ENCODE data around the gene LDLRAP1.

LDLRAP1 gene

DNA sequence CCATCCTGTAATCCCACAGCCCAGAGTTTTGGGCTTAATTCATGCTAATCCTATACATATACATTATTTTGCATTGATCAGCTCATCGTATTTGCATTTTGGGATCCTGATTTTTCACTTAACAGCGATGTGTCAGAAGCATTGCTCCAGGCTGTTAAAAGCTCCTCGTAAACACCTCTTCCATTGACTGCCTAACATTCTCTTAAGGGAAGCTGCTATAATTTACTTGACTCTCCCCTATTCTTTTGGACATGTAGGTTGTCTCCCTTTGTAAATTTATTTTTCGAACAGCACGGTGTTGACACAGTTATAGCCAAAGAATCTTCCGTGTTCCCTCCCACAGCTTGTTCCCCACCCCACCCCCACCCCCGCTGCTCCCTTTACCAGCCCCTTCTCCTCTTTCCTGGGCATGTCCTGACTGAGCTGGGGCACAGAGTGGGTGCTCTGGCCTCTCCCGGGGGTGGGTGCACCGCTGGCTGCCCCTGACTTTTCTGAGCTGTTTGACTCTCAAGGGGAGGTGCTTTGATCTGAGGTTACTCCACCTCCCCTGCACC lies 22.8 kb downstream of the LDLRAP1 start:
- peak overlapping the region in 3 of 11 experiments; percentile 31 to 41 (median 40); a peak in 2 of 22 replicates for H3K9ac ChIP-seq
- no peak overlapping the region for H3K4me3 ChIP-seq
- peaks cover 0 to 19% (median 3%) of the 10 kb centered on the region in 11 experiments; a peak in 3 of 22 replicates for H3K36me3 ChIP-seq
- TF ChIP-seq Cebpa-rat (IDR thresholded peaks at IDR 0.05): no peak
- 0 out of 22 replicates have a peak overlapping the region, but pooled peaks of 1 of the 11 experiments have one; percentile 34 for H3K27ac ChIP-seq
- peak overlapping the region in 8 of 11 experiments; percentile 41 to 85 (median 80); a peak in 15 of 22 replicates for H3K4me2 ChIP-seq
- H4K20me1 ChIP-seq: peaks cover 0 to 16% (median 0%) of the 10 kb centered on the region in 11 experiments; a peak in 4 of 22 replicates
- H3K4me1 ChIP-seq: peaks cover 37 to 90% (median 80%) of the 10 kb centered on the region in 10 experiments
- no peaks in the 10 kb centered on the region for H3K27me3 ChIP-seq
- H3K9me3 ChIP-seq (replicated peaks in 1 of 11): no peaks in the 10 kb centered on the region

DNA sequence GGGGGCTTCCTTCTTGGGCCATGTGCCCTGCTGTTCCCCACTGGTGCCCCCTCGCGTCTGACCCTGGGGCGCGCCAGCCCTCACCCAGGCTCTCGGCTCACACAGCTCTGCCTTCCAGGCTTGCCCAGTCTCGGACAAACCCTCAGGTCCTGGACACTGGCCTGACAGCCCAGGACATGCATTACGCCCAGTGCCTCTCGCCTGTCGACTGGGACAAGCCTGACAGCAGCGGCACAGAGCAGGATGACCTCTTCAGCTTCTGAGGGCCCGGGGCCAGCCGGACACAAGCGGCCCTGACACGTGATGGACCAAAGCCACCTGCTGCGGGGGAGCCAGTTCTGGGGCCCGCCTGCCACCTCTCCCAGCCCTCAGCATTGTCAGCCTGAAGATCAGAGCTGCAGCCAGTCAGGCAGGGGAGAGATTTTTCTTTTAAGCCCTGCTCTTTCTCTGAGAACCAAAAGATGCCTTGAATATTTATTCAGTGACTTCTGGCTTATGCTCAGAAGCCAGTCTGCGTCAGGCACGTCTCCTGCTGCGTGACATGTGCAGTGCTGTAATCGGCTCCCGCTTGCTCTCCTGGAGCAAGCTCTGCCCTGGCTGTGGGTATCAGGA lies 23.4 kb downstream of the LDLRAP1 start:
- Histone ChIP-seq H3K4me3 (no peak overlapping the region), H3K4me2 (peak overlapping the region in 9 of 11 experiments; percentile 20 to 69 (median 50); a peak in 16 of 22 replicates), H3K27ac (0 out of 22 replicates have a peak overlapping the region, but pooled peaks of 1 of the 11 experiments have one; percentile 10), H3K36me3 (peaks cover 0 to 19% (median 3%) of the 10 kb centered on the region in 11 experiments; a peak in 3 of 22 replicates), H3K4me1 (peaks cover 31 to 84% (median 74%) of the 10 kb centered on the region in 10 experiments), H3K27me3 (no peaks in the 10 kb centered on the region), H3K9me3 (replicated peaks in 1 of 11) (no peaks in the 10 kb centered on the region), H3K9ac (peak overlapping the region in 6 of 11 experiments; percentile 2 to 47 (median 36); a peak in 5 of 22 replicates), H4K20me1 (peaks cover 0 to 22% (median 0%) of the 10 kb centered on the region in 11 experiments; a peak in 4 of 22 replicates)
- no peak for TF ChIP-seq Cebpa-rat (IDR thresholded peaks at IDR 0.05)

- no peaks in the 10 kb centered on the region for H3K27me3 ChIP-seq
- peak overlapping the region in 7 of 11 experiments; percentile 2 to 47 (median 31); a peak in 4 of 22 replicates for H3K9ac ChIP-seq
- no peak overlapping the region for H3K4me3 ChIP-seq
- peak overlapping the region in 9 of 11 experiments; percentile 20 to 69 (median 50); a peak in 16 of 22 replicates for H3K4me2 ChIP-seq
- H3K4me1 ChIP-seq: peaks cover 23 to 75% (median 66%) of the 10 kb centered on the region in 10 experiments
- TF ChIP-seq Cebpa-rat (IDR thresholded peaks at IDR 0.05): no peak
- H4K20me1 ChIP-seq: peaks cover 0 to 26% (median 0%) of the 10 kb centered on the region in 11 experiments; a peak in 4 of 22 replicates
- H3K27ac ChIP-seq: peak overlapping the region in 2 of 11 experiments; percentile 10 to 11; a peak in 1 of 22 replicates
- no peaks in the 10 kb centered on the region for H3K9me3 ChIP-seq (replicated peaks in 1 of 11)
- peaks cover 0 to 17% (median 3%) of the 10 kb centered on the region in 11 experiments; a peak in 3 of 22 replicates for H3K36me3 ChIP-seq
Observed at GRCh38 chr1:25567710-25568089, 24.3 kb downstream of the LDLRAP1 start.

- peaks cover 22 to 70% (median 61%) of the 10 kb centered on the region in 10 experiments for H3K4me1 ChIP-seq
- H4K20me1 ChIP-seq: peaks cover 0 to 26% (median 0%) of the 10 kb centered on the region in 11 experiments; a peak in 4 of 22 replicates
- H3K4me3 ChIP-seq: no peak overlapping the region
- H3K9me3 ChIP-seq (replicated peaks in 1 of 11): no peaks in the 10 kb centered on the region
- H3K9ac ChIP-seq: peak overlapping the region in 3 of 11 experiments; percentile 3 to 31 (median 10); a peak in 3 of 22 replicates
- TF ChIP-seq Cebpa-rat (IDR thresholded peaks at IDR 0.05): no peak
- H3K27me3 ChIP-seq: no peaks in the 10 kb centered on the region
- H3K4me2 ChIP-seq: peak overlapping the region; percentile 6 to 69 (median 50); a peak in 20 of 22 replicates
- peaks cover 0 to 14% (median 0%) of the 10 kb centered on the region in 11 experiments; a peak in 3 of 22 replicates for H3K36me3 ChIP-seq
- H3K27ac ChIP-seq: no peak overlapping the region
Observed at GRCh38 chr1:25568090-25568833, 24.9 kb downstream of the LDLRAP1 start.

DNA sequence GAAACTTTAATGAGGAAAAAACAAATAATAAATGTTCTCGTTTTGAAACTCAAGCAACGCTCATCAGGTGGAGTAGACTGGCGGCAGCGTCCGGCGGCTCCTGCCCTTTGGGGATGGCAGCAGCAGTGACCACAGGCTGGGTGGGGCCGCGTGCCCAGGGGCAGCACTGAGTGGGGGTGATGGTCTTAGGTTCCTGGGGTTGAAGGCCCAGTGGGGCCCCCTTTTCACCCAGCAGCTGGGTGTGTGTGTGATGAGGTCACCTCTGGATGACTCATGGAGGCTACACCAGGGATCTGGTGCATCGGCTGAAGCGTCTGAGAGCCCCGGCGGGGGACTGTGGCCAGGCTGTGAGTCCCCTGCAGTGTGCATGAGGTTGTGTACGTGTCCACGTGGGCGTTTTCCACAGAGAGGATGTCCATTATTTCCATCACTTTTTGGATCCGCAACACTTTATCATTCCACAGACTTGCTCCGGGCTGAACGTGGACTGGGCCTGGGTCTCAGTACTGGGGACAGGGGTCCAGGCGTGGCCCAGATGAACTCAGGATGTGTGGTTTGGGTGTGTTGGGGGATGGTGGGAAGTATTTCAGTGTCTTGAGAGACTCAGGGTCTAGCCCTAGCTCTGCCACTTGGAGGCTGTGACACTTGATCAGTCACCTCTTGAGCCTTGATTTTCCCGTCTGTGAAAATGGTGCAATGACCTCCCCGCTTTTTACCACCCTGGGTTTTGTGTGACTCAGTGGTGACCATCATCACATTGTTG lies 25.6 kb downstream of the LDLRAP1 start:
- H3K4me2 ChIP-seq: peak overlapping the region in 9 of 11 experiments; percentile 6 to 69 (median 41); a peak in 13 of 22 replicates
- no peaks in the 10 kb centered on the region for H3K27me3 ChIP-seq
- peaks cover 0 to 26% (median 0%) of the 10 kb centered on the region in 11 experiments; a peak in 4 of 22 replicates for H4K20me1 ChIP-seq
- peaks cover 22 to 62% (median 54%) of the 10 kb centered on the region in 10 experiments for H3K4me1 ChIP-seq
- H3K36me3 ChIP-seq: peaks cover 0 to 7% (median 0%) of the 10 kb centered on the region in 11 experiments; a peak in 3 of 22 replicates
- no peak for TF ChIP-seq Cebpa-rat (IDR thresholded peaks at IDR 0.05)
- no peaks in the 10 kb centered on the region for H3K9me3 ChIP-seq (replicated peaks in 1 of 11)
- H3K27ac ChIP-seq: no peak overlapping the region
- H3K4me3 ChIP-seq: no peak overlapping the region
- H3K9ac ChIP-seq: peak overlapping the region in 2 of 11 experiments; percentile 3; a peak in 1 of 22 replicates

- Histone ChIP-seq H3K27me3 (no peaks in the 10 kb centered on the region), H3K9me3 (replicated peaks in 1 of 11) (no peaks in the 10 kb centered on the region), H3K4me3 (no peak overlapping the region), H3K36me3 (no peaks in the 10 kb centered on the region), H3K9ac (no peak overlapping the region), H3K4me2 (peak overlapping the region in 7 of 11 experiments; percentile 9 to 69 (median 44); a peak in 6 of 22 replicates), H3K27ac (no peak overlapping the region), H3K4me1 (peaks cover 19 to 55% (median 48%) of the 10 kb centered on the region in 10 experiments), H4K20me1 (peaks cover 0 to 26% (median 0%) of the 10 kb centered on the region in 11 experiments; a peak in 4 of 22 replicates)
- no peak for TF ChIP-seq Cebpa-rat (IDR thresholded peaks at IDR 0.05)
Observed at GRCh38 chr1:25569597-25570396, 26.4 kb downstream of the LDLRAP1 start.

GRCh38 chr1:25570798-25571521 lies 27.6 kb downstream of the LDLRAP1 start:
- Histone ChIP-seq H3K9ac (no peak overlapping the region), H3K4me1 (peaks cover 11 to 43% (median 36%) of the 10 kb centered on the region in 10 experiments; a peak in 19 of 20 replicates), H3K36me3 (no peaks in the 10 kb centered on the region), H3K4me2 (no peak overlapping the region), H3K27me3 (no peaks in the 10 kb centered on the region), H3K4me3 (no peak overlapping the region), H4K20me1 (peaks cover 0 to 26% (median 0%) of the 10 kb centered on the region in 11 experiments; a peak in 2 of 22 replicates), H3K9me3 (replicated peaks in 1 of 11) (no peaks in the 10 kb centered on the region), H3K27ac (no peak overlapping the region)
- TF ChIP-seq Cebpa-rat (IDR thresholded peaks at IDR 0.05): no peak
